ENCODE results near the gene AKAP10. TPM values are rescaled to one million over a fixed set of nuclear protein-coding genes. Genes with fewer than 3 reads are reported as not detected.
A peak's percentile ranks its signal among the peaks of the same experiment; 100 is the strongest.

The AKAP10 gene
- total and polyA plus RNA-seq, 10 of the 15 experiments (the other 5 are each of a cell fraction or from before 2014, with no cell fraction given), result 4.3 to 23.7 (median 14.7) TPM

DNA sequence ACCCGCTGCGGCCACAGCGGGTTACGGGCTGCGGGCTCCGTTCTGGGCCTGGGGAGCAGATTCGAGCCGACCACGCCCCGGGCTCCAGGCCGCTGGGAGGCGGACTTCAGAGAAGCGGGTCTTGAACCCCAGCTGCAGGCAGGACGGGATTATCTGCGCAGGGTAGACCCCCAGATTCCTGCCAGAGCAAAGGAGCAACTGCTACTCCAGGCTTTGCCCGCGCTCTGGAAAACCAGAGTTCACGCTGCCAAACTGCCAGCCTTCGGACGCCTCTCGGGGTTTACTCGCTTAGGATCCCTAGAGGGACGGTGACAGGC lies 109.6 kb downstream of the AKAP10 start:
- Histone ChIP-seq H2AFZ (ENCODE audit: control insufficient read depth, low read depth, low read length) (peak overlapping the region; percentile 19; the same call in 1 of the 2 replicates), H3K4me2 (ENCODE audit: control insufficient read depth, insufficient read depth) (peak overlapping the region; percentile 84; the same call in 1 of the 2 replicates), H3K36me3 (ENCODE audit: control insufficient read depth in 2 of 2, insufficient read depth in 2 of 2, low read length in 1 of 2) (no peaks in the 10 kb centered on the region), H4K20me1 (ENCODE audit: control insufficient read depth, insufficient read depth) (no peaks in the 10 kb centered on the region), H3K27ac (ENCODE audit: control insufficient read depth, insufficient read depth) (no peak overlapping the region), H3K79me2 (ENCODE audit: control insufficient read depth, insufficient read depth, low read length) (no peaks in the 10 kb centered on the region), H3K9ac (ENCODE audit: control insufficient read depth, insufficient read depth, low read length) (no peak overlapping the region), H3K4me3 (peak overlapping the region; percentile 36; the same call in 1 of the 2 replicates), H3K4me1 (ENCODE audit: control insufficient read depth, insufficient read depth, low read length) (no peaks in the 10 kb centered on the region; the same call in 1 of the 2 replicates), H3K9me3 (replicated peaks; ENCODE audit: control insufficient read depth, insufficient read depth, low read length) (no peaks in the 10 kb centered on the region; the same call in 2 of the 3 replicates), H3K27me3 (replicated peaks in 1 of 2; ENCODE audit: control insufficient read depth in 2 of 2, insufficient read depth in 2 of 2, low read length in 1 of 2) (peaks cover 0 to 3% of the 10 kb centered on the region in 2 experiments; a peak in 1 of 4 replicates)
- CTCF ChIA-PET, result no interaction called here
- in situ Hi-C loops (cut with MboI), result no loop called here
- TF ChIP-seq RUNX3 (IDR thresholded peaks at IDR 0.05; ENCODE audit: low read length) (no peak), YBX1 (IDR thresholded peaks at IDR 0.05) (no peak), PAX5 (IDR thresholded peaks at IDR 0.05; ENCODE audit: borderline replicate concordance, low read depth, low read length) (no peak), IKZF2 (IDR thresholded peaks at IDR 0.05) (no peak), CBX3 (IDR thresholded peaks at IDR 0.05; ENCODE audit: borderline replicate concordance, low read depth) (no peak), SRF (IDR thresholded peaks at IDR 0.05; ENCODE audit: low read depth in 2 of 2, low read length in 2 of 2) (no peak), STAT3 (IDR thresholded peaks at IDR 0.05; ENCODE audit: low read depth, low read length) (no peak), POLR2A (IDR thresholded peaks at IDR 0.05; ENCODE audit: low read depth, low read length) (no peak), SMC3 (IDR thresholded peaks at IDR 0.05; ENCODE audit: borderline replicate concordance, low read length) (no peak), MXI1 (IDR thresholded peaks at IDR 0.05; ENCODE audit: low read depth, low read length) (no peak), ZNF622 (IDR thresholded peaks at IDR 0.05) (no peak), EED (IDR thresholded peaks at IDR 0.05; ENCODE audit: low read depth) (no peak), FOXK2 (IDR thresholded peaks at IDR 0.05) (no peak), GATAD2B (conservative IDR thresholded peaks at IDR 0.05; ENCODE audit: low read depth) (no peak)
- TF ChIP-seq, protein P1, sequence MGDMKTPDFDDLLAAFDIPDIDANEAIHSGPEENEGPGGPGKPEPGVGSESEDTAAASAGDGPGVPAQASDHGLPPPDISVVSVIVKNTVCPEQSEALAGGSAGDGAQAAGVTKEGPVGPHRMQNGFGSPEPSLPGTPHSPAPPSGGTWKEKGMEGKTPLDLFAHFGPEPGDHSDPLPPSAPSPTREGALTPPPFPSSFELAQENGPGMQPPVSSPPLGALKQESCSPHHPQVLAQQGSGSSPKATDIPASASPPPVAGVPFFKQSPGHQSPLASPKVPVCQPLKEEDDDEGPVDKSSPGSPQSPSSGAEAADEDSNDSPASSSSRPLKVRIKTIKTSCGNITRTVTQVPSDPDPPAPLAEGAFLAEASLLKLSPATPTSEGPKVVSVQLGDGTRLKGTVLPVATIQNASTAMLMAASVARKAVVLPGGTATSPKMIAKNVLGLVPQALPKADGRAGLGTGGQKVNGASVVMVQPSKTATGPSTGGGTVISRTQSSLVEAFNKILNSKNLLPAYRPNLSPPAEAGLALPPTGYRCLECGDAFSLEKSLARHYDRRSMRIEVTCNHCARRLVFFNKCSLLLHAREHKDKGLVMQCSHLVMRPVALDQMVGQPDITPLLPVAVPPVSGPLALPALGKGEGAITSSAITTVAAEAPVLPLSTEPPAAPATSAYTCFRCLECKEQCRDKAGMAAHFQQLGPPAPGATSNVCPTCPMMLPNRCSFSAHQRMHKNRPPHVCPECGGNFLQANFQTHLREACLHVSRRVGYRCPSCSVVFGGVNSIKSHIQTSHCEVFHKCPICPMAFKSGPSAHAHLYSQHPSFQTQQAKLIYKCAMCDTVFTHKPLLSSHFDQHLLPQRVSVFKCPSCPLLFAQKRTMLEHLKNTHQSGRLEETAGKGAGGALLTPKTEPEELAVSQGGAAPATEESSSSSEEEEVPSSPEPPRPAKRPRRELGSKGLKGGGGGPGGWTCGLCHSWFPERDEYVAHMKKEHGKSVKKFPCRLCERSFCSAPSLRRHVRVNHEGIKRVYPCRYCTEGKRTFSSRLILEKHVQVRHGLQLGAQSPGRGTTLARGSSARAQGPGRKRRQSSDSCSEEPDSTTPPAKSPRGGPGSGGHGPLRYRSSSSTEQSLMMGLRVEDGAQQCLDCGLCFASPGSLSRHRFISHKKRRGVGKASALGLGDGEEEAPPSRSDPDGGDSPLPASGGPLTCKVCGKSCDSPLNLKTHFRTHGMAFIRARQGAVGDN (IDR thresholded peaks at IDR 0.05), result no peak
- TF ChIP-seq, protein P2, sequence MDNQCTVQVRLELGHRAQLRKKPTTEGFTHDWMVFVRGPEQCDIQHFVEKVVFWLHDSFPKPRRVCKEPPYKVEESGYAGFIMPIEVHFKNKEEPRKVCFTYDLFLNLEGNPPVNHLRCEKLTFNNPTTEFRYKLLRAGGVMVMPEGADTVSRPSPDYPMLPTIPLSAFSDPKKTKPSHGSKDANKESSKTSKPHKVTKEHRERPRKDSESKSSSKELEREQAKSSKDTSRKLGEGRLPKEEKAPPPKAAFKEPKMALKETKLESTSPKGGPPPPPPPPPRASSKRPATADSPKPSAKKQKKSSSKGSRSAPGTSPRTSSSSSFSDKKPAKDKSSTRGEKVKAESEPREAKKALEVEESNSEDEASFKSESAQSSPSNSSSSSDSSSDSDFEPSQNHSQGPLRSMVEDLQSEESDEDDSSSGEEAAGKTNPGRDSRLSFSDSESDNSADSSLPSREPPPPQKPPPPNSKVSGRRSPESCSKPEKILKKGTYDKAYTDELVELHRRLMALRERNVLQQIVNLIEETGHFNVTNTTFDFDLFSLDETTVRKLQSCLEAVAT (IDR thresholded peaks at IDR 0.05), result no peak
- TF ChIP-seq, protein P3, sequence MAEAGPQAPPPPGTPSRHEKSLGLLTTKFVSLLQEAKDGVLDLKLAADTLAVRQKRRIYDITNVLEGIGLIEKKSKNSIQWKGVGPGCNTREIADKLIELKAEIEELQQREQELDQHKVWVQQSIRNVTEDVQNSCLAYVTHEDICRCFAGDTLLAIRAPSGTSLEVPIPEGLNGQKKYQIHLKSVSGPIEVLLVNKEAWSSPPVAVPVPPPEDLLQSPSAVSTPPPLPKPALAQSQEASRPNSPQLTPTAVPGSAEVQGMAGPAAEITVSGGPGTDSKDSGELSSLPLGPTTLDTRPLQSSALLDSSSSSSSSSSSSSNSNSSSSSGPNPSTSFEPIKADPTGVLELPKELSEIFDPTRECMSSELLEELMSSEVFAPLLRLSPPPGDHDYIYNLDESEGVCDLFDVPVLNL (IDR thresholded peaks at IDR 0.05; ENCODE audit: low read depth, low read length), result no peak
- TF ChIP-seq, protein P4, sequence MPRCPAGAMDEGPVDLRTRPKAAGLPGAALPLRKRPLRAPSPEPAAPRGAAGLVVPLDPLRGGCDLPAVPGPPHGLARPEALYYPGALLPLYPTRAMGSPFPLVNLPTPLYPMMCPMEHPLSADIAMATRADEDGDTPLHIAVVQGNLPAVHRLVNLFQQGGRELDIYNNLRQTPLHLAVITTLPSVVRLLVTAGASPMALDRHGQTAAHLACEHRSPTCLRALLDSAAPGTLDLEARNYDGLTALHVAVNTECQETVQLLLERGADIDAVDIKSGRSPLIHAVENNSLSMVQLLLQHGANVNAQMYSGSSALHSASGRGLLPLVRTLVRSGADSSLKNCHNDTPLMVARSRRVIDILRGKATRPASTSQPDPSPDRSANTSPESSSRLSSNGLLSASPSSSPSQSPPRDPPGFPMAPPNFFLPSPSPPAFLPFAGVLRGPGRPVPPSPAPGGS (IDR thresholded peaks at IDR 0.05; ENCODE audit: borderline replicate concordance, insufficient read depth, low read depth, low read length, poor library complexity, severe bottlenecking), result no peak
- DNase-seq (ENCODE audit: low read depth, low spot score) (no peak), FAIRE-seq (no peak), ATAC-seq (no peak)
- intact Hi-C loops (cut with micrococcal nuclease; ENCODE audit: unreplicated experiment), result no loop called here
- POLR2A ChIA-PET, result no interaction called here
- RAD21 ChIA-PET (ENCODE audit: unreplicated experiment), result no interaction called here
- SMC1A ChIA-PET (ENCODE audit: uncharacterized antibody, unreplicated experiment), result interaction anchor here (1.0 kb wide), 1 partner anchor 86 kb away, joined by 3 read pairs; no protein-coding TSS in a partner anchor
- BruUV-seq (replicated peaks), result no TSS peak
- 82% methylated on average over 23 of the region's 23 CpGs for WGBS (ENCODE audit: insufficient coverage, insufficient replicate concordance, low lambda C conversion rate, missing lambda C conversion rate)
